GM19351 (cell line): ENCODE results near the gene SHTN1.

Source experiments
- ATAC-seq: cut with Tn5 transposase; IDR thresholded peaks from one replicate; pipeline ENCODE4 v1.9.1; 2021; ENCODE audit warnings: mild to moderate bottlenecking, moderate library complexity; ENCODE audit not compliant: unreplicated experiment

The SHTN1 gene

GRCh38 chr10:116838143-116838725 is 166.8 kb downstream of the SHTN1 start:
- peak; percentile 91 for ATAC-seq

- no peak for ATAC-seq
Observed at GRCh38 chr10:116836902-116837523, 168.0 kb downstream of the SHTN1 start.

- no peak for ATAC-seq
Observed at GRCh38 chr10:116836083-116836482, 168.9 kb downstream of the SHTN1 start.

- ATAC-seq = no peak
Observed at GRCh38 chr10:116835658-116836057, 169.3 kb downstream of the SHTN1 start.

- no peak for ATAC-seq
Observed at GRCh38 chr10:116833986-116834985, 170.7 kb downstream of the SHTN1 start.

- no peak for ATAC-seq
Observed at GRCh38 chr10:116831790-116832189, 173.2 kb downstream of the SHTN1 start.
